ENCODE data around the gene TMX4. TPM values are rescaled to one million over a fixed set of nuclear protein-coding genes. Genes with fewer than 3 reads are reported as not detected.

Gene TMX4
- total RNA-seq, 2 donors from 2014 or later = 57.0 to 236 TPM

DNA sequence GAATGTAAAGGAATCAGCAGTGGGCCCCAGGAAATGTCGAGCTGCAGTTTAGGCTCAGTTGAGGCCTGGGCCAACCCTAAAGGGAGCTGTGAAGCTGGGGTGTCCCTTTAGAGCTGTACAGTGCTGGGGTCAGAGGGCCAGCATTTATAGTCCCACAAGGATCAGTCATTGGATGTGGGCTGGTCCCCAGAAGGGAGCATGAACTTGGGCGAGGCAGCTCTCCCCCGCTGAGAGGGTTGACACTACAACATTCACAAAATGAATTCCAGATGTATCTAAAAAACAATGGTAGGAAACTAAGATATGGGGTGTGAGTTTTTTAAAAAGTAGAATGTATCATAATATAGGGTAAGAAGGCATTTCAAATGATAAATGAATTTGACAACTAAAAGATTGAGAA, 29.7 kb upstream of the TMX4 start:
- H3K9me3 ChIP-seq = no peaks in the 10 kb centered on the region
- TF ChIP-seq, protein P1, sequence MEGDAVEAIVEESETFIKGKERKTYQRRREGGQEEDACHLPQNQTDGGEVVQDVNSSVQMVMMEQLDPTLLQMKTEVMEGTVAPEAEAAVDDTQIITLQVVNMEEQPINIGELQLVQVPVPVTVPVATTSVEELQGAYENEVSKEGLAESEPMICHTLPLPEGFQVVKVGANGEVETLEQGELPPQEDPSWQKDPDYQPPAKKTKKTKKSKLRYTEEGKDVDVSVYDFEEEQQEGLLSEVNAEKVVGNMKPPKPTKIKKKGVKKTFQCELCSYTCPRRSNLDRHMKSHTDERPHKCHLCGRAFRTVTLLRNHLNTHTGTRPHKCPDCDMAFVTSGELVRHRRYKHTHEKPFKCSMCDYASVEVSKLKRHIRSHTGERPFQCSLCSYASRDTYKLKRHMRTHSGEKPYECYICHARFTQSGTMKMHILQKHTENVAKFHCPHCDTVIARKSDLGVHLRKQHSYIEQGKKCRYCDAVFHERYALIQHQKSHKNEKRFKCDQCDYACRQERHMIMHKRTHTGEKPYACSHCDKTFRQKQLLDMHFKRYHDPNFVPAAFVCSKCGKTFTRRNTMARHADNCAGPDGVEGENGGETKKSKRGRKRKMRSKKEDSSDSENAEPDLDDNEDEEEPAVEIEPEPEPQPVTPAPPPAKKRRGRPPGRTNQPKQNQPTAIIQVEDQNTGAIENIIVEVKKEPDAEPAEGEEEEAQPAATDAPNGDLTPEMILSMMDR (IDR thresholded peaks at IDR 0.05) = no peak
- TF ChIP-seq POLR2AphosphoS5 (IDR thresholded peaks at IDR 0.05) = no peak
- TF ChIP-seq POLR2A (IDR thresholded peaks at IDR 0.05) = no peak
- H3K27me3 ChIP-seq (replicated peaks; ENCODE audit: insufficient read depth) = no peaks in the 10 kb centered on the region
- H3K4me3 ChIP-seq = no peak overlapping the region
- no peak for DNase-seq (ENCODE audit: low spot score)
- no peak overlapping the region for H3K27ac ChIP-seq
- intact Hi-C loops (cut with DNase I) = no loop called here
- 84% methylated on average over 3 of the region's 3 CpGs for WGBS
- H3K4me1 ChIP-seq (replicated peaks) = no peaks in the 10 kb centered on the region
- no peaks in the 10 kb centered on the region for H3K36me3 ChIP-seq

DNA sequence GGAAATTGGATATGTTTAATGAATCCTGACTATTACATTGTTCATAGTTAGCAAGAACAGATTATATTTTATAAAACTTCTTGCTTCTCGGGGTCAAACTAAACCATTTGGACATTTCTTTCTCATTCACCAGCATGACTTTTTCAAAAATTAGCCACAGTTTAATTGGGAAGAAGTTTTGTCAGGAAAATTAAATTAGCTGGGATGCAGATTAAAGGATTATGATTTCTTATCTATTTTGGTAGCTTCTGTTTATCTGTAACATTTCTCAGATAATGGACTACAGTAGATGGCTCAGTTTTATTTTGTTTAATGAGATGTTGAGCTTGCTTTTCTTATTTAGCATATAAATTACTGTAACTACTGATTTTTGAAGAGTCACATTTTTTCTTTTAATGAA, 26.4 kb upstream of the TMX4 start:
- Histone ChIP-seq H3K36me3 (no peaks in the 10 kb centered on the region), H3K4me1 (replicated peaks) (no peaks in the 10 kb centered on the region), H3K4me3 (no peak overlapping the region), H3K27me3 (replicated peaks; ENCODE audit: insufficient read depth) (no peaks in the 10 kb centered on the region), H3K27ac (no peak overlapping the region), H3K9me3 (no peaks in the 10 kb centered on the region)
- intact Hi-C loops (cut with DNase I) = loop anchor here (2.0 kb wide), 2 partner anchors 85 to 675 kb away; no protein-coding TSS in a partner anchor
- DNase-seq (ENCODE audit: low spot score) = no peak
- TF ChIP-seq POLR2AphosphoS5 (IDR thresholded peaks at IDR 0.05) = no peak
- TF ChIP-seq, protein P1 (IDR thresholded peaks at IDR 0.05) = no peak
- 50% methylated on average over 1 of the region's 1 CpG for WGBS

DNA sequence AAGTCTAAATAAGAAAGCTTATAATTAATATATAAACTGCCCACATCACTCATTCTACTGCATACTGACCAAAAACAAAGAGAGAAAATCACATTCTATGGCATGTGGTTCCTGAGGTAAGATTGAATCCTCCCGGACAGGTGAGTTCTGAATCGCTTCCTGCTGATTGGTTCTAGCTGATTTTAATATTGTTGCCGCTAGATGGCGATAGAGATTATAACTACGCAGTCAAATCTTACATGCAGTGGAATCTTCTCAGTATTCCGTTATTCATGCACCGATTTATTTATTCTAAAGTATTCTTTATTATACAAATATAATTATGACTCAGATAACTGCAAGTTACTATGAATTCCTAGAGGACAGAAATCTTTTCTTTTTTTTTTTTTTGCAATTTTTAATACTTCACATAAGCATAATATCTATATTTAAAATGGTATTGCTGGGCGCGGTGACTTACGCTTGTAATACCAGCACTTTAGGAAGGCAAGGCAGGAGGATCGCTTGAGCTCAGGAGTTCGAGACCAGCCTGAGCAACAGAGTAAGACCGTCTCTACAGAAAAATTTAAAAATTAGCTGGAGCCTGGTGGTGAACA, 24.2 kb upstream of the TMX4 start:
- 30% methylated on average over 13 of the region's 13 CpGs for WGBS
- DNase-seq (ENCODE audit: low spot score) = peak; percentile 60
- TF ChIP-seq POLR2A (IDR thresholded peaks at IDR 0.05) (no peak), POLR2AphosphoS5 (IDR thresholded peaks at IDR 0.05) (peak; percentile 48)
- TF ChIP-seq, protein P1 (IDR thresholded peaks at IDR 0.05) = peak; percentile 50 to 86 (median 76)
- H3K4me1 ChIP-seq (replicated peaks) = no peaks in the 10 kb centered on the region
- H3K36me3 ChIP-seq = no peaks in the 10 kb centered on the region
- H3K9me3 ChIP-seq = no peaks in the 10 kb centered on the region
- intact Hi-C loops (cut with DNase I) = loop anchor here (2.0 to 5.0 kb wide), 3 partner anchors 87 to 677 kb away; no protein-coding TSS in a partner anchor
- no peak overlapping the region for H3K4me3 ChIP-seq
- no peak overlapping the region for H3K27ac ChIP-seq
- no peaks in the 10 kb centered on the region for H3K27me3 ChIP-seq (replicated peaks; ENCODE audit: insufficient read depth)

DNA sequence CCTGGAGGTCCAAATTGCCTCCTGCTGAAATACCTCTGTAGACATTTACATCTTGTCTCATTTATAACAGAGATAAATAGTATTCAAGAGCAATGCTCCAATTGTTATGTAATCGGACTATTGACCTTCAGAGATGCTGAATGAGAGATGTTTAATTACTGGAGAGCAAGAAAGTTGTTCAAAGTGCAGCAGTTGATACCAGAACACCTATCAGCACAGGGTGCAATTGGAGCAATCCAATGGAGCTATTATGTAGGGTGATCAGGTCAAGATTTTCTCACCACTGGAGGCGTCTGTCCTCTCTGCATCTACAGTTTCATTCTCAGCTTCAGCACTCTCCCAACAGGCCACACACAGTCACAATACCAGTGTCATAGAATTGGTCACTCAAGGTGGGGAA, 19.5 kb upstream of the TMX4 start:
- 81% methylated on average over 2 of the region's 2 CpGs for WGBS
- no peak for TF ChIP-seq POLR2A (IDR thresholded peaks at IDR 0.05)
- TF ChIP-seq POLR2AphosphoS5 (IDR thresholded peaks at IDR 0.05) = no peak
- TF ChIP-seq, protein P1 (IDR thresholded peaks at IDR 0.05) = no peak
- H3K9me3 ChIP-seq = no peaks in the 10 kb centered on the region
- H3K27ac ChIP-seq = no peak overlapping the region
- no peak overlapping the region for H3K4me3 ChIP-seq
- intact Hi-C loops (cut with DNase I) = no loop called here
- no peaks in the 10 kb centered on the region for H3K27me3 ChIP-seq (replicated peaks; ENCODE audit: insufficient read depth)
- no peaks in the 10 kb centered on the region for H3K4me1 ChIP-seq (replicated peaks)
- DNase-seq (ENCODE audit: low spot score) = no peak
- H3K36me3 ChIP-seq = no peaks in the 10 kb centered on the region

DNA sequence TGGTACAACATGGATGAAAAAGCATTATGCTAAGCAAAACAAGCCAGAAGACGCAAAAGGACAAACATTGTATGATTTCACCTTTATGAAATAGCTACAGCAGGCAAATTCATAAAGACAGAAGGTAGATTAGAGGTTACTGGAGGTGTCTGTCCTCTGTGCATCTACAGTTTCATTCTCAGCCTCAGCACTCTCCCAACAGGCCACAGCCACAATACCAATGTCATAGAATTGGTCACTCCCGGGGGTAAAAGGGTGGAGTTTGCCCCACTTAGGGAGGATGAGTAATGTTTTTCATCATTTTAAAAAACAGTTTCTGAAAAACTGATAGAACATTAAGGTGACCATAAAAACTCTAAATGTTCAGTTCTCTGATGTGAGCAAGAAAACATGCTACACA, 17.2 kb upstream of the TMX4 start:
- 89% methylated on average over 2 of the region's 2 CpGs for WGBS
- no peak for DNase-seq (ENCODE audit: low spot score)
- intact Hi-C loops (cut with DNase I) = no loop called here
- Histone ChIP-seq H3K36me3 (no peaks in the 10 kb centered on the region), H3K27ac (no peak overlapping the region), H3K4me1 (replicated peaks) (no peaks in the 10 kb centered on the region), H3K9me3 (no peaks in the 10 kb centered on the region), H3K27me3 (replicated peaks; ENCODE audit: insufficient read depth) (no peaks in the 10 kb centered on the region), H3K4me3 (no peak overlapping the region)
- TF ChIP-seq POLR2AphosphoS5 (IDR thresholded peaks at IDR 0.05) (no peak), POLR2A (IDR thresholded peaks at IDR 0.05) (no peak)
- TF ChIP-seq, protein P1 (IDR thresholded peaks at IDR 0.05) = no peak

All from prostate gland (tissue), 2 donors.